Activated effector memory CD4-positive, alpha-beta T cell treated with Interleukin-2 at 50 U/mL for 16 hours (primary cell): ENCODE measurements around the gene PIK3CD.

ENCODE experiments used
- DNase-seq: peaks from one replicate; pipeline ENCODE4 v3.0.0-alpha.2; 2020

PIK3CD gene

DNA sequence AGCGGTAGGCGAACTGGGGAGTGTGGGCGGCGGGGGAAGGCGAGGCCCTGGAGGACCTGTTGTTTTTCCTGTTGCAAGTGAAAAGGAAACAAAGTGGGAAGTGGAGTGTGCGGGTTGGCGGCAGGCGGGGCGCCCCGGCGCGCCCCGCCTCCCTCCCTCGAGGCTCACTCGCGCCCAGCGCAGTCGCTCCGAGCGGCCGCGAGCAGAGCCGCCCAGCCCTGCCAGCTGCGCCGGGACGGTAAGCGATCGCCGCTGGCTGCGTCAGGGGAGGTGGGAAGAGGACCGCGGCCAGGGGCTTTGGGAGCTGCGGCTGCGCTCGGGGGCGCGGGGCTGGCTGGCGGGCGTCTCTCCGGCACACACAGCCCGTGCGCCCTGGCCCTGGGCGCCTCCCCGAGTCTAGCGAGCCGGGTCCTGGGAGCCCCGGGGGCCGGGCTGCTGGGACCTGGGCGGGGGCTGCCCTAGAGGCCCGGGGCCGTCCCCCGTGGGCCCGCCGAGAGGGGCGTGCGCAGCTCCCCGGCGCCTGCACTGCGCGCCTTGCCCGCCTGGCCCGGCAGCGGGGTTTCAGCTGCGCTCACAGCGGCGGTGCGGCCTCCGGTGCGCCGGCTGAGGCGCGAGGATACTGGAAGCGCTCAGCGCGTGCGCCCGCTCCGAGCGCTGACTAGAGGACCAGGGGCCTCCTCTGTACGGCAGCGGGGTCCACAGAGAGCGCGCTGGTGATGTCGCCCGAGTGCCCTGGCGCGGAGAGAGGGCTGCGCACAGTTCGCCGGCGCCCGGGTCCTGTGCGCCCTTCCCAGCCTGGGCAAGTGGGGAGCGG lies at the start of gene PIK3CD:
Gene PIK3CD, plus strand, starts transcription at position 167 of the 814 bp plus-strand sequence. CDS start 58,725 bp downstream, outside the sequence.
- peak; percentile 36 for DNase-seq

DNA sequence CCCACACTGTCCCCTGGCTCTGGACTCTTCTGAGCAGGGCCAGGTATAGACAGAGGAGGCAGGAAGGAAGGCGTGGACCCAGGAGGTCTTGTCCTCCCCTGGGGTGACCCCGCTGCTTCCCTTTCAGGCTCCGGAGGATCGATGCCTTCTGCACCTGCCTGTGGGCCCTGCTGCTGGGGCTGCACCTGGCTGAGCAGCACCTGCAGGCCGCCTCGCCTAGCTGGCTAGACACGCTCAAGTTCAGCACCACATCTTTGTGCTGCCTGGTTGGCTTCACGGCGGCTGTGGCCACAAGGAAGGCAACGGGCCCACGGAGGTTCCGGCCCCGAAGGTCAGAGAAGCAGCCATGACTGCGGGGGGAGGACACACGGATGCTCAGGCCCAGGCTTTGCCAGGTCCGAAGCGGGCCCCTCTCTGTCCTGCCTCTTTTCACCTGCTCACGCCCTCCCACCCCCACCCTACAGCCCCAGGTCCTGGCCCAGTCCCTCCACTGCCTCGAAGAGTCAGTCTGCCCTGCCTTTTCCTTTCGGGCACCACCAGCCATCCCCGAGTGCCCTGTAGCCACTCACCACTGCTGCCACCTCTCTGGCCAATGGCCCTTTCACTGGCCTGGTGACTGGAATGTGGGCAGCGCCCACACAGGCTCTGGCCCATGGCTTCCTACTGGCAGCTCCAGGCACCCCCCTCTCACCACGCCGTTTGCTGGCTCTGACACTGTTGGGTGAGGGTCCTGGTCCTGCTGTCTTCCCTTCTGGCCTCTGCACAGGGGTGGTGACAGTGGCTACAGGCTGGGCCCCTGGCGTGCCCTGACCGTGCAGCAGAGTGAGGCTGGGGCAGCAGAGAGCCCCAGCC lies 49.4 kb upstream of the PIK3CD start:
- no peak for DNase-seq

DNA sequence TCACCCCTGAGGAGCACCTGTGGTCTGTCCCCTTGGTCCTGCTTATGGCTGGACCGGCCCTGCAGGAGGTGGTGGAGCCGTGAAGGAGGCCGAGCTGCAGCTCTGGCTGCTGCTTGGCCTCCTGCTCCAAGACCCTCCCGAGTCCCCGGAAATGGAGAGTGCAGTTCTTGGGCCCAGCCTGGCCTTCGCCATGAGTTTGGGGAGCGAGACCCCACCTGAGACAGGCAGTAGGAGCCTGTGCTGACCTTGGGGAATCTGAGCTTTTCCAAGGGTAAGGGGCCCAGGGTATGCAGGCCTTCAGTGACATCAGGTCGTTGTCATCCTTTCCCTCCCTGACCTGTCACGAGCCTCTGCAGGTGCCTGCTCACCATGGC lies 48.8 kb upstream of the PIK3CD start:
- DNase-seq = no peak

DNA sequence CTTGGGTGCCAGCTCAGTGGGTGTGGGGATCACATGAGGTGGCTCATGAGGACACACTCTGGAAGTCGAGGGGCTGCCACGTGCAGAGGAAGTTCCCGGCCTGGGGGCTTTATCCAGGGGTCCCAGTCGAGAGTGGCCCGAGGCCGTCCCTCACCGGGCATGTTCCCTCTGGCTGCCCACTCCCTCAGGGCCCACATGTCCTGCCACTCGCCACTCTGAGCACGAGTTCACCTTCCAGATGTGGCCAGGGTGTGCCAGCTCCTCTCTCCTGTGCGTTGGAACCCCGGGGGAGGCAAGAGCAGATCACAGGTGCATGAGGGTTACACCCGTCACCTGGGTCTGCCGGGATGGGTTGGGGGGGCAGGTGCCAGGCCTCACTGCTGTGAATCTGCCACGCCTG lies 48.2 kb upstream of the PIK3CD start:
- DNase-seq = no peak

DNA sequence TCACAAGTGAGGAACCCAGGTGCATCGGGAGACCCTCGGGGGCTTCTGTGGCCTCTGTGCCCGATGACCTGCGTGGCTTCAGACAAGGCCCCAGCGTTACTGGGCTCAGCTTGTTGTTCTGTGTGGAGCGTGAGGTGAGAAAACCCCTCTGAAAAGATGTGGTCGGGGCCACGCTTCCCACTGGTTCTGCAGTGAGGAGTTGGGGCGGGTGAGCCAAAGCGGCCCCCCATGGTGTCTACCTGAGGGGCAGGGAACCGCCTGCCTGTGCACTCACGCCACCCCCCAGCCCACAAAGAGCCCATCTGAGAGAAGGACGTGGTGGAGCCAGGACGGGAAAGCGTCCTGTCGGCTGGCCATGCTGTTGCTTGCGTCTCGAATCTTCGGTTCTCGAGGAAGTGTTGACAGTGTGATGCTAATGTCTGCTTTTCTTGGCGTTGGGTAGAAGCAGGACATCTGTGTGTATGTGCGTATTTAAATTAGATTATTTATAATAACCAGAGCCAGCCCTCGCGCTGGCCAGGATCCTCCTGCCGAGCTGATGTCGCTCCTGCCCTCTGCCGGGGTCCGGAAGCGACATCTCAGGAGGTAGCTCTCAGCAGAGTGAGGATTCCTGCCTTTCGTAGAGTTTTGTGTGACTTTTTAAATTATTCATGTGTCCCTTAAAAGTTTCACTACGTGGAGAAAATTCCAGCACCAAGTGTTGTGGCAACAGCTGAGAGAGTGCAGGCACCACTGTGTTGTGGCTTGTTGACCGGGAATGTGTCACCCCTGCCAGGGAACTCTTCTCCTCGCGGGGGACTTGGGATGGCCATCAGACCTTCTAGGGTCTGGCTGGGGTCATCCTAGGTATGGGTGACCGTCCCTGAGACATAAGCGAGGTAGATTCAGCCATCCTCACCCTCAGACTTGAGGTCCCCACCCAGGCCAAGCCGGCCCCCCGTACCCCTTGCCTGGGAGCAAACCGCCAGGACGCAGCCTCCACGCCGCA lies 47.5 kb upstream of the PIK3CD start:
- DNase-seq = no peak

DNA sequence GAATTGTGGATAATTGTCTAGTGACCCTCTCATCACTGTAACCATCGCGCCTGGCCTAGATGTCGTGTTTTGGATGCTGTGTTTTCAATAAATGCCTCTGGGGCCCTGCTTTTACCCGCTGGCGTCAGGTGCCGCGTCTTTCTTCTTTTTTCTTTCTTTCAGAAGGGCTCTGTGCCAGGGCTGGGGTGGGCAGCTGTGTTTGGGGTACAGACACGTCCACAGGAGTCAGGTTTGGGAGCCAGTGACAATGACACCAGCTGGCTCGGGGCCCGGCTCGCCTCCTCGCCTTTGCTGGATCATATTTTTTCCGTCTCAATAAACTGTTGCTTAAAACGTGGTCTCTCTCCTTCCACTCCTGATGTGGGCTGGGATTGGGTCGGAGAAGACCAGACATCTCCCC lies 46.7 kb upstream of the PIK3CD start:
- DNase-seq = no peak

DNA sequence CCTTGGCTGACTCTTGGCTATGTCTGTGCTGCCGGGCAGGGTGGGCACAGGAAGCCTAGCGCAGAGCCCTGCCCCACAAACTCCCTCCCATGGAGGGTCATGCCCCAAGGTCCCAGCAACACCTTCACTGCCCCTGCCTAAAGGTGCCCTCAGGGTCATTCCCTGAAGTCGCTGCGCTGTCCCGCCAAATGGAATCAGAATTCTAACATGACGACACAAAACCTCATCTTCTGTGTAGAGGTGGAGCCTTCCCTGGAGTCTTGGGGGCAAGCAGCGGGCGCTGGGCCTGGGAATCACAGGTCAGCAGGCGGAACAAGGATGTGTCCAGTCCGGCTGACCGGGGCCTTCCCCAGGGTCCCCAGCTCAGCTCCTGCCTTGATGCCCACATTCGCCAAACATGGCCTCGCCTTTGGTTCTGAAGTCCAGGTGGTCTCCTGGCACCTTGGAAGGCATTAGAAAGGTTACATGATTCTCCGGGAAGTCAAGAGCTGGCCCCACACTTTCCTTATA lies 45.5 kb upstream of the PIK3CD start:
- no peak for DNase-seq

DNA sequence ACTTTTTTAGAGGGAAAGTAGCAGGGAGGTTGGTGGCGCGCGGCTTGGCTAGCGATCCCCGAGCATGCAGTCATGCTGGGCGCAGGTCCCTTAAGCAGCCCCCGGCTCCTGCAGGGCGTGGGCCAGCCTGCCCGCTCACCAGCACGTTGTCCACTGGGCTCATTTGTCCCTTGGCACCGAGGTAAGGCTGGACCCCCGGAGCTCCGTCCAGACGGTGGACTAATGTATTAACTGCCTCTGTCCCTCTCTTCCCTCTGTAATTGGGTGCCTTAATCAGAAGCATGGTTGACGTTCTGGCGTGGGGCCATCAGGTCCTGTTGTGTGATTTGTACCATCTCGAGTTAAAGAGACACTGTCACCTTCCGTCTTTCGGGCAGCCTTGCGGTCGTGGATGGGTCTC lies 45.1 kb upstream of the PIK3CD start:
- no peak for DNase-seq

DNA sequence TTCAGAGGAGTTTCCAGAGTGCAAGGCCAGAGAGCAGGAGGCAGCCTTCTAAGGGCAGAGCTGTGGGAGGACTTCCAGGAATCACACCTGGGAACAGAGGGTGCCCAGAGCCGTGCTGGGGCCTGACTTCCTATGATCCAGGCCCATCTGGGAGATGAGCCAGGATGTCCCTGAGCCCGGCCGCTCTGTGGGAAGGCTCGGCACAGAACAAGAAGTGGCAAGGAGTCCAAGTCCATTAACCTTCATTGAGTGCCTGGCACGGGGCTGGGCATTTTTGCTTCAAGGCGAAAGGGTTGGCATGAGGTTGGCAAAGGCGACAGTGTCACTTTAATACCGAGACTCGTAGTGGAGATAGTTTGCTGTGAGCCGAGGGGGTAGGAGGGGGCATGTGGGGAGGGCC lies 44.6 kb upstream of the PIK3CD start:
- DNase-seq = no peak

DNA sequence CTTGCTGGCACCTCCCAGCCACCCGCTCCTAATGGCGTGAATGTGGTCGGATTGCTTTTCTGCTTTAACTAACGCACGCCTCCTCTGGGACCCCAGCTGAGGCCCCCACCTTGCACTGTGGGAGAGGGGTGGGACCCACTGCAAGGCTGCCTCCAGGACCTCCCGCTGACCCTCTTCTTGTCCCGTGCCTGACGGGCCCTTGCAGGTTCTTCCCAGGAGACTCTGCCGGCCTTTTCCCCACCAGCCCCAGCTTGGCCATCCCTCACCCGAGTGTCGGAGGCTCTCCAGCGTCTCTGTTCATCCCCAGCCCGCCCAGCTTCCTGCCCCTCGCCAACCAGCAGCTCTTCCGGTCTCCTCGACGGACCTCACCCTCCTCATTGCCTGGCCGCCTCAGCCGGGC lies 44.2 kb upstream of the PIK3CD start:
- no peak for DNase-seq

DNA sequence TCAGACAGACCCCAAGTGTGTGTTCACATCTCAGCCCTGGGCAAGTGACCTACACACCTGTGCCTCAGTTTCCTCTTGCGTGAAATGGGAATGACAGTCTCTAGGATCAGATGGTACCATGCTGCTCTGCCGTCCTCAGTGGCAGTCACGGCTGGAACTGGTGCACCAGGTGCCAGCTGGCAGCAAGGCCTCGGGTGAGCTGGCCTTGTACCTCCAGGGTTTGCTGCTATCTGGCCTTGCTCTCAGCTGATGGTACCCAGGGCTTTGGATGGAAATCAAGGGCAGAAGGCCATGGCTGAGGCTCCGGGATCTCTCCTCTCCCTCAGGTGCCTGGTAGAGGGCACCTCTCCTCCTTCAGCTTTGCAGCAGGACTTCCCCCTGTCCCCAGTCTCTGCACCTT lies 41.5 kb upstream of the PIK3CD start:
- DNase-seq = no peak

DNA sequence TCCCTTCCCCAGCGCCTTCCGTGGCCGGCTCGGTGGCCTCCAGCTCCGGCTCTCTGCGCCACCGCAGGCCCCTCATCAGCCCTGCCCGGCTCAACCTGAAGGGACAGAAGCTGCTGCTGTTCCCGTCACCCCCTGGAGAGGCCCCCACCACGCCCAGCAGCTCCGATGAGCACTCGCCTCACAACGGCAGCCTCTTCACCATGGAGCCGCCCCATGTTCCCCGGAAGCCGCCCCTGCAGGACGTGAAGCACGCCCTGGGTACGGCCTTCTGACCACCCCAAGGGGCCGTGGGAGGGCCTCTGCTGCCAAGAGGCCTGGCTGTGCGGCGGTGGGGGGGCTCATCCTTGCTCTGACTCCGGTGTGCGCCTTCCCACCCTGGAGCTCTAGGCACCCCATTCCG lies 41.0 kb upstream of the PIK3CD start:
- no peak for DNase-seq

DNA sequence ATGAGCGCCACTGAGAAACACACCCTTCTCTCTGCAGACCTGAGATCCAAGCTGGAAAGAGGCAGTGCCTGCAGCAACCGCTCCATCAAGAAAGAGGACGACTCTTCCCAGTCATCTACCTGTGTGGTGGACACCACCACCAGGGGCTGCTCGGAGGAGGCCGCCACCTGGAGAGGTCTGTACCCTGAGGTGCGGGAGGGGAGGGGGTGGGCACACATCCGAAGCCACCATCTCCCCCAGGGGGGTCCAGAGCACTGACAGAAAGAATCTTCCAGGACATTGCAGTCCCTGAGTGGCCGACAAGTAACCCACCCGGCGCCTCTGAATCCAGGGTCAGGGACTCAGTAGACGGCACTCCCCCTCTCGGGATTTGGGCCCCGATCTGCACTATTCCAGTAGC lies 39.8 kb upstream of the PIK3CD start:
- no peak for DNase-seq

DNA sequence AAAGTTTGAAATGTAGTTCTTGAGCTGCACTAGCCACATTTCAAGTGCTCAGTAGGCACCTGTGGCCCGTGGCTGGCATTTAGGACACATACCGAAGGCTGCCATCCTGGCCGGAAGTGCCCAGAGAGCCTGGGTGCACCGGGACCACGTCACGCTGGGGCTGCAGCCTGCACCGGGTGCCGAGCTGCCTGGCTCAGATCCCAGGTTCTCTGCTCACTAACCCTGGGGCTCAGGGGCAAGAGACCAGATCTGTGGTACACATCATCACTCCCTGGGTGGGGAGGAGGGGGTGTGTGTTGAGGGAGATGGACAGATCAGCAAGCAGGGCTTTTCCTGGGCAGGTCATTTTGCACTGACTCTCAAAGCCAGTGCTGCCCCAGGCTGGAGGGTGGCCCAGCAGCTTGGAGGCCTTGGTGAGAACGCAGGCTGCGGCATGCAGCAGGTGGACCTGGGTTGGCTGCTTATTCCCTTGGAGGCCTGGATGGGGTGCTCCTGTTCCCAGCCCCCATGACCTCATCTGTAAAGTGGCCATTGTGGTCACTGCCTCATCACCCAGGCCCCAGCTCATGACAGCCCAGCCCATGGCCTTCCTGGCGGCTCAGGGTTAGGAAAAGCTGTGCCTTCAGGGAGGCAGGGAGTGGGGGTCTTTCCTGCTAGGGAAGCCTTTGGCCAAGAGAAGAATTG lies 39.2 kb upstream of the PIK3CD start:
- DNase-seq = no peak

DNA sequence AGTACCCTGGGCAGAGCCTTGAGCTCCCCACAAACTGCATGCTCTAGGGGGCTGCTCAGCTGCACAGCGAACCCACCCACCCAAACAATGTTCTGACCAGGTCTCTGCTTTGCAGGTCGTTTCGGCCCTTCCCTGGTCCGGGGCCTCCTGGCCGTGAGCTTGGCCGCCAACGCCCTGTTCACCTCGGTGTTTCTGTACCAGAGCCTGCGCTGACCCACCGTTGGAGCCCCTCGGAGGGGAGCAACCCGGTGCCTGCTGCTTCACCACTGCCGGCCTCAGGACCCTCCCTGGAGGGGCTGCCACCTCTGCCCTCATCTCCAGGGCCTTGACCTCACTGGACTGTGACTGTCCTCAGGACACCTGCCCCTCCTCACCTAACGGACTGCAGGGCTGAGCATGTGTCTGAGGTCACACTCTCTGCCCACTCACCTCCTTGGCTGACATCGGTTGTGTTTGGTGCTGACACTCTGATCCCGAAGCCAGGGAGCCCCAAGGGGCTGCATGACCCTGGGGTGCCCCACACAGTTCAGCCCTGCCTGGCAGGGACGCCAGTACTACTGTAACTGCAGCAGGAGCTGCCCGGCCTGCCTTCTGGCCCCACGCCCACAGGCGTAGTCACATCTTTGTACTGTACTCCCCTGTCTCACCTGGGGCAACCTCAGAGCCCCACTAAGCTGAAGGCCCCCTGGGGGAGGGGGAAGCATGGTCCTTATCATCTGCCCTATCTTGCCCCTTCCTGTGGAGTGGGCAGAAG lies 38.5 kb upstream of the PIK3CD start:
- no peak for DNase-seq

DNA sequence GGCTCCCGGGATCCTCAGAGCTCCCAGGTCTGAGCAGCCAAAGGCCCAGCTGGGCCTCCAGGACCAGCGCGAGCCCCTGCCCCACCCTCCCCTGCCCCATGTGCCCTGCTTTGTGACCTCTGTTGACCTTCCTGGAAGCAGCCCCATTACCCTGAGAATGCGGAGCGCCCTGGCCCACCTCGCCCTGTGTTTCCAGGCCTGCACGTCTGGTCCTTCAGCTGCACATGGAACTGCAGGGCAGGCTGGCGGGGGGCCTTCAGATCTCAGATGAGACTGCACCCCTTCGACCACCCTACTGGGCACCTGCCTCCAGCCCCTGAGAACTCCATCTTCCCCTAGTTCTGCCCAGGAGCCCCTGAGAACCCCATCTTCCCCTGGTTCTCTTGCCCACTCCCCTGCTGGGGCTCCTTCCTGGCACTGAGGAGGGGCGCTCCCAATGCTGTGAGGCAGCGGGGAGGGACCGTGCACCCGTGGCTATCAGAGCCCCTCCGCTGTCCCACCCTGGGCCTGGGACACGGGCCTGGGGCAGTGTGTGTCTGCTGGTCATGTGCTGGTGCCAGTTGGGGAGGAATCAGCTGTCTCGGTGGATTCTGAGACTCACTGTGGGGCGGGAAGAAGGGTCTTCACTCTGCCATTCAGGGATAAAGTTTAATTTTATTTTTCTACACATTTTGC lies 37.8 kb upstream of the PIK3CD start:
- no peak for DNase-seq

DNA sequence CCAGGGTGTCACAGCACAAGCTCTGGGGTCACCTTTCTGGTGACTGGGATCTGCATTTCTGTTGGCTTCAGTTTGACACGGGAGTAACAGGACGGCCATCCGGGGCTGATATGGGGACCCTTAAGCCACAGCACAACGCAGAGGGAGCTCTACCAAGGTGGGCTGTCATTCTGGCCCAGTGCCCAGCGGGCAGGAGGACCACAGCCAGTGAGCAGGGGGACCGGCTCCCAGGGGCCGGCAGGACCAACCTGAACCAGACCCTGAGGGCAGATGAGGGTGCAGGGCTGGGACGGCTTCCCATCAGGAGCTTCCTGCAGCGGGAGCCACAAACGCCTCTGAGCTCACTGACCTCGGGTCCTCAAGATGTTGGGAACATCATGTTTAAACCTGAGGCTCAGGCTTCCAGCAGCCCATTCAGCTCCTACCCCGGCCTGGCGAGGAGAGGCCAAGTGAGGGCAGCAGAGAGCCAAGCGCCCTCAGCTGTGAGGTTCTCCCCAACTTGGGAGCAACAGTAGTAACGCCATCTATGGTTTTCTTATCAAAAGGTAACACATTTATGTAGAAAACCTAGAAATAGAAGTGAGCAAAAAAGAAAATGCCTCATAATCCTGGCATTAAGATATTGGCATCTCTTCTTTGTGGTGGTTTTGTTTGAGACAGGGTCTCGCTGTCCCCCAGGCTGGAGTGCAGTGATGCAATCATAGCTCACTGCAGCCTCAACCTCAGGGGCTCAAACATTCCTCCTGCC lies 36.0 kb upstream of the PIK3CD start:
- DNase-seq = peak; percentile 36

DNA sequence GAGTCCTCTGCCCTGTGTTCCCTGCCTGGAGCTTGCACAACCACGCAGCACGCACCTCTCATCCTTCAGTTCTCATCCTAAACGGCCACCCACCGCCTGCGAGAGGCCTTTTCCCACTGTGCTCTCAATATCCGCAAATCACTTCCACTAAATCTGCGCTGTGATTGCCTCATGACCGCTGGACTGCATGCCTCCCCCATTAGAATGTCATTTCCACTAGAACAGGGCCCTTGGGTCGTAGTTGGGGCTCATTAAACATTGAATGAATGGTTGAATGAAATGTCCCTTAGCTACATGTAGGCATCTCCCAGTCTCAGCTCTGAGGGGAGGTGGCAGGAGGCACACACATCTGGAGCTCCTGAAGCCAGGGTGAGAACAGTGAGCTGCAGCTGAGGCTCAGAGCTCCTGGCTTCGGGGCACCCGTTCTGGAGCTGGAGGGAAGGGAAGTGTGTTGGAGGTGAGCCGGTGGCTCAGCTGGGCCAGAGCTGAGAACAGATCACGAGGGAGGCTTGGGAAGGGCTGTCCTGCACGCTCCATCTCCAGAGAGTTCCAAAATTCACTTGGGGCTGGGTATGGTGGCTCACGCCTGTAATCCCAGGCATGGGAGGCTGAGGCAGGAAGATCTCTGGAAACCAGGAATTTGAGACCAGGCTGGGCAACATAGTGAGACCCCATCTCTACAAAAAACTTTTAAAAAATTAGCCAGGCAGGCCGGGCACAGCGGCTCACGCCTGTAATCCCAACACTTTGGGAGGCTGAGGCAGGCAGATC lies 32.4 kb upstream of the PIK3CD start:
- DNase-seq = no peak

DNA sequence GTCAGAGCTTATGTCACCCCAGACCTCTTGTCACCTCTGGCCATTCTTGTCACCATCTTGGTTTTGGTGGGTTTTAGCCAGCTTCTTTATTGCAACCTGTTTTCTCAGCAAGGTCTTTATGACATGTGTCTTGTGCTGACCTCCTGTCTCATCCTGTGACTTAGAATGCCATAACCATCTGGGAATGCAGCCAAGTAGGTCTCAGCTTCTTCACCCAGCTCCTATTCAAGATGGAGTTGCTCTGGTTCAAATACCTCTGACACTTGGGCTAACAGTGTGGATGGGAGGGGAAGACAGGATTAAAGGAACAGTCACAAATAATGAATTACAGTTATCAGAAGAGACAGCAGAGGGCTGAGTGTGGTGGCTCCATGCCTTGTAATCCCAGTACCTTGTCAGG lies 30.5 kb upstream of the PIK3CD start:
- DNase-seq = no peak
